GM12873 (cell line): ENCODE data around the gene CPXM1.

Source experiments
- TF ChIP-seq, protein P1 (sequence below): IDR thresholded peaks from 2 replicates; pipeline ENCODE4 v1.5.1; 2012; ENCODE audit warnings: low read depth, mild to moderate bottlenecking, moderate library complexity, low read length, control low read depth; ENCODE audit not compliant: insufficient read depth; ENCODE audit errors: missing control alignments

CPXM1 gene

DNA sequence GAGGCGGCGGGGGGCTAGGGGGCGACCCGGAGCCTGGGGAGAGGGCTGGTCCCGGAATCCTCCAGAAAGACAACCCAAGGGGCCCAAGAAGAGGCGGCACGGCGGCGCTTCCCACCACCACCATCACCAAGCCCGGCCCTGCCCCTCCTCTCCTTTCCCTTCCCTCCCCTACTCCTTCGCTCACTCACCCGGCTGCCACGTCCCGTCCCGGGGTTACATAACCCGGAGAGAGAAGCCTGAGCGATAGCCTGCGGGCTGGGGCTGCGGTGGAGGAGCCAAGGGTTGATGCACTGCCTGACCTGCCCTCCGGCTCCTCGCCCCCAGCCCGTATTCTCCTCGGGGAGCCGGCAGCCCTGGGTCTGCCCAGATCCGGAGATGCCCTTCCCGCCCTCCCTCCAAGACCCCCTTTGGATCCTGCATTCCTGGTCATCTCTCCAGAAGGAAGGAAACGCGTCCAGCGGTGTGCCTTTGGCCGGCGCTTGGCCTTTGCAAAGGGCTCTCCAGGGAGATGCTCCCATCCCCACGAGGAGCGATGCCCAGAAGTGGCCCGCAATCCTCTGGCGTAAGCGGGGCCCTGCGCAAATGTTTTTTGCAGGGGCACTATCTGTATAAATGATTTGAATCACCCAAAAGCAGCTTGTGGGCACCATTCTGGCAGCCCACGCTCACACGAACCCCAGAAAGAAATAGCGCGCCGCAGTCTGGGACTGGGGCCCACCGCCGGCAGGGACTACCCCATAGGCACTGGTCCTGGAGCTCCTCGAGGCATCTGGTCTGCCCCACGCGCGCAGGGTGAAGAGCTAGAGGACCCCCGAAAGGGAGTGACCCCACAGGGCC, 4.6 kb upstream of the CPXM1 start:
- TF ChIP-seq, protein P1, sequence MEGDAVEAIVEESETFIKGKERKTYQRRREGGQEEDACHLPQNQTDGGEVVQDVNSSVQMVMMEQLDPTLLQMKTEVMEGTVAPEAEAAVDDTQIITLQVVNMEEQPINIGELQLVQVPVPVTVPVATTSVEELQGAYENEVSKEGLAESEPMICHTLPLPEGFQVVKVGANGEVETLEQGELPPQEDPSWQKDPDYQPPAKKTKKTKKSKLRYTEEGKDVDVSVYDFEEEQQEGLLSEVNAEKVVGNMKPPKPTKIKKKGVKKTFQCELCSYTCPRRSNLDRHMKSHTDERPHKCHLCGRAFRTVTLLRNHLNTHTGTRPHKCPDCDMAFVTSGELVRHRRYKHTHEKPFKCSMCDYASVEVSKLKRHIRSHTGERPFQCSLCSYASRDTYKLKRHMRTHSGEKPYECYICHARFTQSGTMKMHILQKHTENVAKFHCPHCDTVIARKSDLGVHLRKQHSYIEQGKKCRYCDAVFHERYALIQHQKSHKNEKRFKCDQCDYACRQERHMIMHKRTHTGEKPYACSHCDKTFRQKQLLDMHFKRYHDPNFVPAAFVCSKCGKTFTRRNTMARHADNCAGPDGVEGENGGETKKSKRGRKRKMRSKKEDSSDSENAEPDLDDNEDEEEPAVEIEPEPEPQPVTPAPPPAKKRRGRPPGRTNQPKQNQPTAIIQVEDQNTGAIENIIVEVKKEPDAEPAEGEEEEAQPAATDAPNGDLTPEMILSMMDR = no peak

DNA sequence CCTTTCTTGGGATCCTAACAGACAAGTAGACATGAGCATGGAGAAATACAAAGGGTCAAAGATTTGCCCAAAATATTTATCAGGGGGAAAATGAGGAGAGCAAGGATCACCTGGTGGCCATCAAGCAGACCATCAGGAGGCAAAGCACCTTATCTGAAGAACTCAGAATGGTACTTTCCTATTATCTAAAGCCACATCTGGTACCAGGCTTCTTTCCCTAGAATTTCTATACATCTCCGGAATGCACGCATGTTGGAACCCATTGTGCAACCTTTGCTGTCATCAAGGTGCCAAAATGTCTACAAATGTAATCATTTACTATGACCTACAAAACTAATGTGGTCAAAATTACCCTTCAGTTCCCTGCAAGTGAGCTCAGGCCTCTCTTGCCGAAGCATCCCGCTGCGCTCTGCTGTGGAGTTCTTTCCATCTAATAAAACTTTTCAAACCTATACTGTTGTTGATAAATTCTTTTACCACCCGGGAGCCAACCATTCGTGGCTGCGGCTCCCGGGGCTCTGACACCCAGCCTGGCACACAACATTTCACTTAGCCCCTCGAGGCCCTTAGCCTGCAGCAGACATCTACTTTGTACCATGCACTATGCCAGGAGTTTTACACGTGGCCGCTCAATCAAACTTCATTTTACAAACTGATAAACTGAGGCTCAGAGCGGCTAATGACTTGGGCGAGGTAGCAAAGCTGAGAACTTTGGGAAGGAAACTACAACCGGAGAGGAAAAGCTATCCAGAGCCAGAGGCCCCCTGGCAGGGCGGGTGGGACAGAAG, 3.8 kb upstream of the CPXM1 start:
- TF ChIP-seq, protein P1 = no peak

DNA sequence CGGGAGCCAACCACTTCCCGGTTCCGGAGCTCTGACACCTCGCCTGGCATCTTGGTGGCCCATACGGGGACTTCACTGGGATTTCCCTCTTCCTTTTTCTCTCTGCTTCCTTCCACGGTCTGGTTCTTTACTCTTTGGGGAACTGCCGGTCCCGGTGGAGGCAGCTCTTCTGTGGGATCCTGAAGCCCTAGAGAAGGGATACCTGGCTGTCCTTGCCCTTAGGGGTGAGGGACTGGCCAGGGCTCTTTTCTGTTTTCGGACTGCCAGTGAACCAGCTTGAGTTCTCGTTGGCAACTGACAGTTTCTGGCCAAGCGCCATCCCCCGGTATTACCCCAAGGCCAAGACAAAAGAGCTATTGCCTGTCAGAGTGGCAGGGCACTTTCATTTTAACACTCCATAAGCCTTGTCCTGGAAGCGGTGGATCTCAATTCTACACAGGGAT, 880 bp upstream of the CPXM1 start:
- TF ChIP-seq, protein P1 = no peak

DNA sequence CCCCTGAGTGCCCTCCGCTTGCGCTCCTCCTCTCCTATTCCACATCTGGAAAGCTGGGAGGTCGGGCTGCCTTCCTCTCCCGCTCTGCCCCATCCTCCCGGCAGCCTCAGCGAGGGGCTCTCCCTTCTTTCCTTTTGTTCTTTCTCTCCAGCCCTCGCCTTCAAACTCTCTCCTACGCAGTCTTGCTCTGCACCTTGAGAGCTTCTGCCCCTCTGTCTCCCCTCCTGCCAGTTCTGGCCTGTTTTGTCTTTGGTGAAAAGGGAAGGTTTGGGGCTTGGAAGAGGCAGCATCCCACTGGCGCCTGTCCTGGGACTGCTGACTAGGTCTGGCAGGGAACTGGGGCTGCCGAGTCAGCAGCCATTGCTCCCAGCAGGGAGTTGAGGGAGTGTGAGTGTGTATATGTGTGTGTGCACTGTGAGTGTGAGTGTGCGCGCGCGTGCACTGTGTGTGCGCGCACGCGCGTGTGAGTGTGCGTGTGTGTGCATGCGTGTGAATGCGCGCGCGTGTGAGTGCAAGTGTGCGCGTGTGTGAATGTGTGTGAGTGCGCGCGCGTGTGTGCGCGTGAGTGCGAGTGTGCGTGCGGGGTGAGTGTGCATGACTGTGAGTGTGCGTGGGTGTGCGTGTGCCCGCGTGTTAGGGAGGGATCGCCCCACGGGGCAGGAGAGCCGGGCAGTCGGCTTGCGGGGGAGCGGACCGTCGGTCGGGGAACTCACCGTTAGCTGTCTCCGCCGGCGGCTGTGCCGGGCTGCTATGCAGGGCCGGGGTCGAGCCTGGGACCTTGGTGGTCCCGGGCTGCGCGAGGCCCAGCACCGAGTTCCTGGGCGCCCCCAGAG, 523 bp downstream of the CPXM1 start:
- TF ChIP-seq, protein P1 = no peak

DNA sequence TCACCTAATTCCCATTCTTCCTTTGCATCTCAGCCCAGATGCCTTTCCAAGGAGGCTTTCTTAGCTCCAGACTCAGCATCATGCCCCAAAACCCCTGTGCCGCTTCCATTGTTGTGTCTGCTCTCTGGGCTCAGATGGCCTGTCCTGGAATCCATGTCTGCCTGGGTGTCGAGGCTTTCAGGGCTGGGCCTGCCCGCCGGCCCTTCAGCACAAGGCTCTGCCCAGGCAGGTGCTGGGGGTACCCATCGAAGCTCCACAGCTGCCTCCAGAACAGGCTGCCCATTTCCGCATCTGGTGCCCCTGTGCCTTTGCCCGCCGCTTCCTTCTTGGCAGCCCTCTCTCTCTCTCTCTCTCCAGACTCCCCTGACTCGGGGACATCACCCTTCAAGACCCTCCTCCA, 1.2 kb downstream of the CPXM1 start:
- TF ChIP-seq, protein P1 = no peak

DNA sequence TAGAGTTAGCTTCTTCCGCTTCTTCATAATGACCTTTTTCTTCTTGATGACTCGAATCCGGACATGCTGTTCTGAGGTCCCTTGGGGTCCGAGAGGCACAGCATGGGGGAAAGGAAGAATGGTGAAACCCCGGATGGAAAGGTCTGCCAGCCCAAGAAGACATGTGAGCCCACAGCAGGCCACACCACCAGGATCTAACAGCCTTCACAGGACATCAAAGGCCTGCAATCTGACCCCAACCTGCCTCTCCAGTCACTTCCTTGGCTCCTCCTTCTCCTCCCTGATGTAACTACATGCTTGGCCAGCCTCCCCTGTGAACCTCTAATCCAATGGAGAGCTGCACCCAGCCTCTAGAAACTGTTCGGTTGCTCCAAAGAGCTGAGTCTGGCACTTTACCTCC, 1.6 kb downstream of the CPXM1 start:
- TF ChIP-seq, protein P1 = no peak

DNA sequence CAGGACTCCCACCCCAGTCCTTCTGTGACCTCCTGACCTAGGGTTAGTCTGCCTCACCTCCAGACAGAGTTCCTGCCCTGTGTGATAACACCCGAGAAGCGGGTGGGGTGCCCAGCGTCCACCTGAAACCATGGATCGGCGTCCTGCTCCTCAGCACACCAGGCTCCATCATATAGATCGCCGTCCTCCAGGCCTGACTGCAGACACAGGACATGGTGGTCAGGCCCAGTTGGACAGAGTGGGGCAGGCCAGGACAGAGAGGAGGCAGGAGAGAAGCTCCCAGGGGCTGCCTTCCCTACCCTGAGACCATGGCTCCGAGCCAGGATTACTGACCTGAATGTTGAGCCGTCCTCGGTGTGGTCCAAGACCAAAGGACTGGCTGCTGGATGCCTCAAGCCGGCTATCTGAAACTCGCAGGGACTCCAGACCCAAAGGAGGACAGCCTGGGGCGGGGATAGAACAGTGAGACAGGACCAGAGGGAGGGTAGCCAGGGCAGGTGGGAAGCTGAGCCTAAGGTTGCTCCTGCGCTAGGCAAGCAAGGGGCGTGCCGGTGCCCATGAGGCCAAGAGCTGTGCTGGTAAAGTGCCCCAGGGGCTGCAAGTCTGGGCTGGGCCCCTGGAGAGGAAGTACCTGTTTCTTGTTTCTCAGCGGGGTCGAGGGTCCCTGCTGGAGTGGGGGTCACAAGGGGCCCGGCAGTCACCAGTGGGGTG, 2.2 kb downstream of the CPXM1 start:
- TF ChIP-seq, protein P1 = no peak
